Measurements from ENCODE around the gene ZDHHC8.

ZDHHC8 gene

GRCh38 chr22:20135806-20136602 lies 4.4 kb downstream of the ZDHHC8 start:
- in situ Hi-C loops (cut with MboI; ENCODE audit: low sequenced_read_pairs, unreplicated experiment): no loop called here
- no peak for TF ChIP-seq CTCF (IDR thresholded peaks at IDR 0.05; ENCODE audit: borderline replicate concordance, control extremely low read depth, extremely low read depth, insufficient read depth, missing control alignments)
- no peak for DNase-seq (ENCODE audit: low spot score)

GRCh38 chr22:20136603-20136873 lies 4.9 kb downstream of the ZDHHC8 start:
- DNase-seq (ENCODE audit: low spot score): no peak
- TF ChIP-seq CTCF (IDR thresholded peaks at IDR 0.05; ENCODE audit: borderline replicate concordance, control extremely low read depth, extremely low read depth, insufficient read depth, missing control alignments): no peak
- in situ Hi-C loops (cut with MboI; ENCODE audit: low sequenced_read_pairs, unreplicated experiment): no loop called here

GRCh38 chr22:20137113-20137512 lies 5.5 kb downstream of the ZDHHC8 start:
- in situ Hi-C loops (cut with MboI; ENCODE audit: low sequenced_read_pairs, unreplicated experiment): no loop called here
- no peak for DNase-seq (ENCODE audit: low spot score)
- TF ChIP-seq CTCF (IDR thresholded peaks at IDR 0.05; ENCODE audit: borderline replicate concordance, control extremely low read depth, extremely low read depth, insufficient read depth, missing control alignments): no peak

- no peak for TF ChIP-seq CTCF (IDR thresholded peaks at IDR 0.05; ENCODE audit: borderline replicate concordance, control extremely low read depth, extremely low read depth, insufficient read depth, missing control alignments)
Observed at GRCh38 chr22:20137671-20138416, 6.2 kb downstream of the ZDHHC8 start.

GRCh38 chr22:20138417-20138738 lies 6.8 kb downstream of the ZDHHC8 start:
- DNase-seq (ENCODE audit: low spot score): no peak
- in situ Hi-C loops (cut with MboI; ENCODE audit: low sequenced_read_pairs, unreplicated experiment): no loop called here

More at GRCh38 chr22:20137671-20138416, 6.2 kb downstream of the ZDHHC8 start:
- in situ Hi-C loops (cut with MboI; ENCODE audit: low sequenced_read_pairs, unreplicated experiment): no loop called here
- no peak for DNase-seq (ENCODE audit: low spot score)

GRCh38 chr22:20138868-20139267 lies 7.3 kb downstream of the ZDHHC8 start:
- in situ Hi-C loops (cut with MboI; ENCODE audit: low sequenced_read_pairs, unreplicated experiment): no loop called here
- DNase-seq (ENCODE audit: low spot score): no peak
- no peak for TF ChIP-seq CTCF (IDR thresholded peaks at IDR 0.05; ENCODE audit: borderline replicate concordance, control extremely low read depth, extremely low read depth, insufficient read depth, missing control alignments)

More at GRCh38 chr22:20138417-20138738, 6.8 kb downstream of the ZDHHC8 start:
- TF ChIP-seq CTCF (IDR thresholded peaks at IDR 0.05; ENCODE audit: borderline replicate concordance, control extremely low read depth, extremely low read depth, insufficient read depth, missing control alignments): no peak

Data from GM13976 (cell line).